GM12878 (cell line): Measurements from ENCODE around the gene RAP2B. TPM values are rescaled to one million over a fixed set of nuclear protein-coding genes. Genes with fewer than 3 reads are reported as not detected.

Experiments used
- ATAC-seq: fragments of 200-7000 bp; cut with Tn5 transposase; 3 replicates; pipeline ENCODE4 v1.9.1; 2020; ENCODE audit warnings: mild to moderate bottlenecking, moderate library complexity
- BruUV-seq: library from RNA; stranded (reverse); fragments of 400-500 nt; replicated peaks from 2 replicates; lab custom pipeline; 2021; lab: Mats Ljungman, UMichigan
- CTCF ChIA-PET: fragments of 300-600 bp; sonication (Branson Sonifier 250); formaldehyde crosslinking; extraction: SDS; loops from one replicate; lab custom pipeline; 2021; ENCODE audit warnings: inconsistent platforms; lab: Yijun Ruan, JAX
- POLR2A ChIA-PET: fragments of 350-600 bp; formaldehyde crosslinking; extraction: SDS; loops from one replicate; lab custom pipeline; 2021; ENCODE audit warnings: inconsistent platforms; lab: Charles Lee
- RAD21 ChIA-PET: fragments of 300-600 bp; sonication (Branson Sonifier 250); formaldehyde crosslinking; loops from one replicate; lab custom pipeline; 2023; ENCODE audit warnings: antibody characterized with exemption; ENCODE audit not compliant: unreplicated experiment; lab: Charles Lee
- SMC1A ChIA-PET: fragments of 300-600 bp; sonication (Branson Sonifier 250); formaldehyde crosslinking; loops from one replicate; lab custom pipeline; 2023; ENCODE audit not compliant: unreplicated experiment, uncharacterized antibody; lab: Charles Lee
- DNase-seq: peaks from one replicate; pipeline ENCODE4 v3.0.0-alpha.2; 2011; ENCODE audit warnings: low read depth, low spot score
- FAIRE-seq: peaks from 3 replicates; lab custom pipeline; 2011; peaks lifted over from hg19 to GRCh38; lab: Jason Lieb, UNC
- H2AFZ ChIP-seq: 2 replicates; pipeline ENCODE4 v1.6.0; 2011; ENCODE audit warnings: low read depth, low read length, control low read depth; ENCODE audit not compliant: control insufficient read depth
- H3K27ac ChIP-seq: 2 replicates; pipeline ENCODE4 v1.5.1; 2011; ENCODE audit warnings: control low read depth; ENCODE audit not compliant: control insufficient read depth, insufficient read depth
- H3K27me3 ChIP-seq, 2 experiments: replicated peaks in 1 of 2; 2 replicates each; pipeline versions ENCODE4 v1.6.0 to v1.6.1; 2011; ENCODE audit warnings: low read length in 1 of 2; ENCODE audit not compliant: control insufficient read depth in 2 of 2, insufficient read depth in 2 of 2
- H3K36me3 ChIP-seq, 2 experiments: 2 replicates each; pipeline ENCODE4 v1.5.1; 2011; ENCODE audit warnings: low read length in 1 of 2; ENCODE audit not compliant: control insufficient read depth in 2 of 2, insufficient read depth in 2 of 2
- H3K4me1 ChIP-seq: 2 replicates; pipeline ENCODE4 v1.6.1; 2011; ENCODE audit warnings: mild to moderate bottlenecking, low read length, moderate library complexity, mixed read lengths; ENCODE audit not compliant: control insufficient read depth, insufficient read depth
- H3K4me2 ChIP-seq: 2 replicates; pipeline ENCODE4 v1.6.0; 2011; ENCODE audit warnings: control low read depth; ENCODE audit not compliant: control insufficient read depth, insufficient read depth
- H3K4me3 ChIP-seq: fragments of 200-600 bp; sonication (generic); 2 replicates; pipeline ENCODE4 v1.5.1; 2016
- H3K79me2 ChIP-seq: 2 replicates; pipeline ENCODE4 v1.6.0; 2011; ENCODE audit warnings: low read length; ENCODE audit not compliant: control insufficient read depth, insufficient read depth
- H3K9ac ChIP-seq: 2 replicates; pipeline ENCODE4 v1.8.0; 2011; ENCODE audit warnings: low read length, control low read depth, mixed read lengths; ENCODE audit not compliant: control insufficient read depth, insufficient read depth
- H3K9me3 ChIP-seq: replicated peaks from 3 replicates; pipeline ENCODE4 v1.5.1; 2011; ENCODE audit warnings: mild to moderate bottlenecking, low read length; ENCODE audit not compliant: control insufficient read depth, insufficient read depth
- H4K20me1 ChIP-seq: 2 replicates; pipeline ENCODE4 v1.6.0; 2011; ENCODE audit not compliant: control insufficient read depth, insufficient read depth
- NR2C1 ChIP-seq: fragments of 450-650 bp; IDR thresholded peaks from 2 replicates; pipeline ENCODE4 v1.6.1; 2017; ENCODE audit warnings: antibody characterized with exemption, mild to moderate bottlenecking, moderate library complexity
- ZNF24 ChIP-seq: fragments of 450-650 bp; IDR thresholded peaks from 2 replicates; pipeline ENCODE4 v1.6.1; 2017; ENCODE audit warnings: antibody characterized with exemption, mild to moderate bottlenecking
- WGBS: methylation state at CpG from one replicate; pipeline ENCODE4 v1.1.6; 2016; ENCODE audit warnings: low lambda C conversion rate; ENCODE audit not compliant: insufficient replicate concordance, insufficient coverage; ENCODE audit errors: missing lambda C conversion rate; 5-methylcytosine and 5-hydroxymethylcytosine counted together
- in situ Hi-C: fragments of 300-500 bp; cut with MboI; formaldehyde crosslinking; loops from 9 replicates; pipeline ENCODE4 v1.14.3; 2018; ENCODE audit warnings: mixed read lengths
- intact Hi-C: fragments of 100-400 bp; cut with micrococcal nuclease; formaldehyde crosslinking; loops from one replicate; pipeline ENCODE4 v1.14.2; 2022; ENCODE audit not compliant: unreplicated experiment
- polyA plus RNA-seq, 11 experiments: library from polyadenylated mRNA; depleted of rRNA in 4 of 11; unstranded in 6 of 11; stranded (reverse) in 5 of 11; fragments of >200 nt; fragmentation: Nextera tagmentation in 4 of 11; fragmentation: Illumina TruSeq in 1 of 11; extraction: Ambion mirVana in 4 of 11; extraction: Trizol in 1 of 11; gene quantifications; 1 replicate in 1 of 11; 2 replicates in 10 of 11; pipeline versions ENCODE4 v1.2.1 to v1.2.3, GENCODE V29; 2011 to 2016; ENCODE audit warnings: inconsistent platforms in 2 of 11, missing spikeins in 2 of 11, low read depth in 1 of 11
- total RNA-seq, 4 experiments: library from RNA; depleted of rRNA in 3 of 4; stranded (reverse); fragments of >200 nt in 3 of 4; fragmentation: Illumina TruSeq in 1 of 4; extraction: Trizol in 1 of 4; gene quantifications; 2 replicates each; pipeline versions ENCODE4 v1.2.1 to v1.2.3, GENCODE V29; 2013 to 2021
- TF ChIP-seq, protein P1 (sequence below), 3 experiments: IDR thresholded peaks in 2 of 3; conservative IDR thresholded peaks in 1 of 3; 2 replicates each; pipeline ENCODE4 v1.5.1; 2011; ENCODE audit warnings: low read depth in 3 of 3, low read length in 3 of 3, mild to moderate bottlenecking in 3 of 3, control low read depth in 2 of 3, moderate library complexity in 2 of 3, inconsistent platforms in 1 of 3, mixed read lengths in 1 of 3; ENCODE audit not compliant: control insufficient read depth in 2 of 3, insufficient read depth in 1 of 3; ENCODE audit errors: extremely low read depth in 1 of 3

The RAP2B gene
- total and polyA plus RNA-seq, 10 of the 15 experiments (the other 5 are each of a cell fraction or from before 2014, with no cell fraction given): 5.9 to 21.3 (median 12.0) TPM

DNA sequence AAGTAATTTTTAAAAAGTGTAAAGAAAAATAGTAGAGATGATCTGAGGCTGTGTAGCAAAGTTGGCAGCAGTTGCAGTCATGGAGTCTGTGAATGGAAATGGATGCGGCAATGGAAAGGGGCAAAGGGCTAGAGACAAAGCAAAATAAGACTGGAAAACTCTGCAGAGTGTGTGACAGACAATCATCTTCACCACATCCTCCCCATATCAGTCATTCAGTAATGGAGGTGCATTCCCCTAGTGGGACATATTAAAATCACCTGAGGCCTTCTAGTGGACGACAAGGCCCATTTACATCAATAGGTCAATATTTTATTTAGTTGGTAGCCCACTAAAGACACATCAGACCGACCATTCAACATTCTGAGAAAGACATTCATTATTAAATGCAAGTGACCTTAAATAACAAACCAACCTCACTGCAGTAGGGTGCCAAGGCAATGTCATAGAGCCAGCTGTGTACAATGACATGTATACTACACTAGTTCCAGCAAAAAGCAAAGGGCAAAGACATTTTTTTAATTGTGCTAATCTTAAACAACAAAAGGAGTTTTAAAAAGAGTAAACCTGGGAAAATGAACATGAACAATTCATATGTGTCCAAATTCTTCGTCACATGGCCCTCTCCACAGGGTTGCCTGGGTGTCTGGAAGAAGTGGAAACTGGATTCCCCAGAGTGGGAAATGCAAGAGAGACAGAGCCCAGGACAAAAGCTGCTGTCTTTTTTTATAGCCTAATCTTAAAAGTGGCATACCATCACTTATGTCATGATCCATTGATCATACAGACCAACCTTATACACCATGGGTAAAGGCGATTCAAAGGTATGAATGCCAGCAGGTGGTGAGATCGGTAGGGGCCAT lies 15.6 kb upstream of the RAP2B start:
- intact Hi-C loops: no loop called here
- no peak overlapping the region for H3K27ac ChIP-seq
- TF ChIP-seq NR2C1: no peak
- peak; percentile 59; the same call in 1 of the 2 replicates for TF ChIP-seq ZNF24
- TF ChIP-seq, protein P1, sequence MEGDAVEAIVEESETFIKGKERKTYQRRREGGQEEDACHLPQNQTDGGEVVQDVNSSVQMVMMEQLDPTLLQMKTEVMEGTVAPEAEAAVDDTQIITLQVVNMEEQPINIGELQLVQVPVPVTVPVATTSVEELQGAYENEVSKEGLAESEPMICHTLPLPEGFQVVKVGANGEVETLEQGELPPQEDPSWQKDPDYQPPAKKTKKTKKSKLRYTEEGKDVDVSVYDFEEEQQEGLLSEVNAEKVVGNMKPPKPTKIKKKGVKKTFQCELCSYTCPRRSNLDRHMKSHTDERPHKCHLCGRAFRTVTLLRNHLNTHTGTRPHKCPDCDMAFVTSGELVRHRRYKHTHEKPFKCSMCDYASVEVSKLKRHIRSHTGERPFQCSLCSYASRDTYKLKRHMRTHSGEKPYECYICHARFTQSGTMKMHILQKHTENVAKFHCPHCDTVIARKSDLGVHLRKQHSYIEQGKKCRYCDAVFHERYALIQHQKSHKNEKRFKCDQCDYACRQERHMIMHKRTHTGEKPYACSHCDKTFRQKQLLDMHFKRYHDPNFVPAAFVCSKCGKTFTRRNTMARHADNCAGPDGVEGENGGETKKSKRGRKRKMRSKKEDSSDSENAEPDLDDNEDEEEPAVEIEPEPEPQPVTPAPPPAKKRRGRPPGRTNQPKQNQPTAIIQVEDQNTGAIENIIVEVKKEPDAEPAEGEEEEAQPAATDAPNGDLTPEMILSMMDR (IDR thresholded peaks at IDR 0.05 in 2 of 3, conservative IDR thresholded peaks at IDR 0.05 in 1 of 3; ENCODE audit: control insufficient read depth in 2 of 3, extremely low read depth in 1 of 3, insufficient read depth in 1 of 3, low read depth in 3 of 3, low read length in 3 of 3): 0 out of 6 replicates have a peak, but pooled peaks of 1 of the 3 experiments have one; percentile 3
- TF ChIP-seq, all 136 proteins: peak for 2
- no peak for DNase-seq
- Histone ChIP-seq H3K4me3 (no peak overlapping the region), H3K27me3 (no peaks in the 10 kb centered on the region), H3K36me3 (no peaks in the 10 kb centered on the region), H3K79me2 (no peaks in the 10 kb centered on the region), H3K9me3 (no peaks in the 10 kb centered on the region), H3K9ac (no peak overlapping the region), H2AFZ (no peak overlapping the region), H4K20me1 (no peaks in the 10 kb centered on the region), H3K4me2 (no peak overlapping the region), H3K4me1 (no peaks in the 10 kb centered on the region)
- ATAC-seq: peak; percentile 81
- no TSS peak for BruUV-seq
- RAD21 ChIA-PET: no interaction called here
- CTCF ChIA-PET: interaction anchor here (0.6 kb wide), 1 partner anchor 46 kb away, joined by 4 read pairs; no protein-coding TSS in a partner anchor
- SMC1A ChIA-PET: no interaction called here
- in situ Hi-C loops: no loop called here
- 73% methylated on average over 6 of the region's 6 CpGs for WGBS
- FAIRE-seq: no peak
- POLR2A ChIA-PET: no interaction called here
